Activated CD4-positive, alpha-beta T cell treated with anti-CD3 and anti-CD28 coated beads, Interleukin-2, amount 50 U/mL, for 24 hours (primary cell): ENCODE results near the gene SPDYE6.
"Not testable (repeated sequence)": the region's sequence is repeated elsewhere in the genome, so short reads cannot be mapped to it uniquely, and the experiment has no call there.

ENCODE experiments used
- DNase-seq, 2 donors: peaks; one replicate each; pipeline ENCODE4 v3.0.0-alpha.2; 2020; ENCODE audit warnings: low read depth in 1 of 2, low spot score in 1 of 2

The SPDYE6 gene

DNA sequence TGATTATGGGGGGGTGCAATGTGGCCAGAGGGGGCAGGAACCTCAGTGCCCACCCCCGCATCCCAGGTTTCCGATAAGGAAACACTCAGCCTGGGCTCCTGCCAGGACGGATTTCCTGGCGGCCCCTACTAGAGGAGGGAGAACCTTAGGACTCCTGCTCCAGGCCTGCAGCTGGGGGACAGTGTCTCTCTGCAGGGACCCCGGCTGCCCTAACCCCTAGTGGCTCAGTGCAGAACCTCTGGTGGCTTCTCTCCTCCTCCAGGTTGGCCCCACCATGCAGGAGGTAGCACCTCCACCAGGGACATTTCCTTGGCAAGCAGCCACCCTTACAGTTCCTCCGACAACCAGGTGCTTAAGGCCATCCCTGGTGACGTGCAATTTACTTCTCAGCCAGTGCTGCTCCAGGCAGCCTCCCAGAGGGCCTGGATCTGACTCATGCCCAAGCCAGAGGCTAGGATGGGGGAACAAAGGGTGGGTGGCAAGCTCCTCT, 37.7 kb downstream of the SPDYE6 start:
- no peak for DNase-seq

- DNase-seq, result no peak
Measured at GRCh38 chr7:102317231-102318059, 38.8 kb downstream of the SPDYE6 start.

GRCh38 chr7:102313997-102314780, 42.1 kb downstream of the SPDYE6 start:
- DNase-seq, result no peak

- DNase-seq, result no peak
Measured at GRCh38 chr7:102312317-102312716, 43.9 kb downstream of the SPDYE6 start.

GRCh38 chr7:102310414-102310815, 45.8 kb downstream of the SPDYE6 start:
- DNase-seq, result no peak

GRCh38 chr7:102306916-102307677, 49.1 kb downstream of the SPDYE6 start:
- no peak for DNase-seq

DNA sequence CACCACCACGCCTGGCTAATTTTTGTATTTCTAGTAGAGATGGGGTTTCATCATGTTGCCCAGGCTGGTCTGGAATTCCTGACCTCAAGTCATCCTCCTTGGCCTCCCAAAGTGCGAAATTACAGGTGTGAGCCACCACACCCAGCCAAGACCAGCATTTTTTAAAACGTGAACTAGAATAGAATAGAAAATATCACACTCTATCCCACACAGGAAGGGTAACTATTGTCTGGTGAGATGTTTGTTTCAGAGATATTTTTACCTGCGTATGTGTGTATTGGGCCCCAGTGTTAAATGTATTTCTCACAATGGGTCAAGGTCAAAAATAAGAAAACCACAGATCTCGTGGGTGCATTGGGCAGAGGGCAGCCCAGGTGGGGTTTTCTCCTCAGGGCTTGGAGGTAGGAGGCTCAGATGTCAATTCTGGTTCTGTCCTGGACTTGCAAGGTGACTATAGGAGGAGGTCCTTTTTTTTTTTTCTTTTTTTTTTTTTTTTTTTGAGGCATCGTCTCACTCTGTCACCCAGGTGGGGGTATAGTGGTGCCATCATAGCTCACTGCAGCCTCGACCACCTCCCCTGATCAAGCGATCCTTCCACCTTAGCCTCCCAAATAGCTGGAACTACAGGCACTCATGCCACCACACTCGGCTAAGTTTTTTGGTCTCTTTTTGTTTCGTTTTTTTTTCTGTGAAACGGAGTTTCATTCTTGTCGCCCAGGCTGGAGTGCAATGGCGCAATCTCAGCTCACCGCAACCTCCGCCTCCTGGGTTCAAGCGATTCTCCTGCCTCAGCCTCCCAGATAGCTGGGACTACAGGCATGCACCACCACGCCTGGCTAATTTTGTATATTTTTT, 50.6 kb downstream of the SPDYE6 start:
- DNase-seq, result no peak

GRCh38 chr7:102304668-102305067, 51.6 kb downstream of the SPDYE6 start:
- DNase-seq, result no peak

DNA sequence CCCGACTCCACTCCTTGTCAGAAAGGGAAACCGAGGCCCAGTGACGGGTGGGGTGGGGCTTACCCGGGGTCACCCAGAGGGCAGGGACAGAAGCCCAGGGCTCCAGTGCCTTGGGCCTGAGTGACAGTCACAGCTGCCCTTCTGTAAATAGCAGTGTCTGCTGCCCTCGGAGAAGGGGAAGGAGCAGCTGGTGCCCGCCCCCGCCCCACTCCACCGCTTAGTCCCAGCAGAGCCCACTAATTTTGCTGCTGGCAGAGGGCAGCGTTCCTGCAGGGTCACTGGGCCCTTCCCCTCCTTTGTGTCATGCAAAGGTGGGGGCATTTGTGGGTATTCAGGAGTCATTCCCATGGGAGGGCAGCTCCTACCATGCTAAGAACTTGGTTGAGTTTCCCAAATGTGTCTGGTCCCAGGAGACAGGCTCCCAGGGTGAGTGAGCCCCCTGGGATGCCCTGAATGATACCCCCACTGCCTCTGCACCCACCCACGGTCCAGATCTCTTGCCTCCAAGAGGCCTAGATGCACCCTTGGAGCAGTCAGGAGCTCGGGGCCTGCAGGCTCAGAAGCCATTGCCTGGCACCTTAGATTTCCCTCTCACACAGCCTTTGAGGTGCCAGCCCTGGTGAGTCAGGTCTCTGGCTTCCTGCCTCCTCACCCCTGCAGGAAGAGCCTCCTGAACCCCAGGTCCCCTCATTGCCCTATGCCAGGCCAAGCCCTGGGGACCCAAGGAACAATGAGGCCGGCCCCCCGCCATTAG, 52.4 kb downstream of the SPDYE6 start:
- DNase-seq, result no peak

- no peak for DNase-seq
Measured at GRCh38 chr7:102302025-102302424, 54.2 kb downstream of the SPDYE6 start.

DNA sequence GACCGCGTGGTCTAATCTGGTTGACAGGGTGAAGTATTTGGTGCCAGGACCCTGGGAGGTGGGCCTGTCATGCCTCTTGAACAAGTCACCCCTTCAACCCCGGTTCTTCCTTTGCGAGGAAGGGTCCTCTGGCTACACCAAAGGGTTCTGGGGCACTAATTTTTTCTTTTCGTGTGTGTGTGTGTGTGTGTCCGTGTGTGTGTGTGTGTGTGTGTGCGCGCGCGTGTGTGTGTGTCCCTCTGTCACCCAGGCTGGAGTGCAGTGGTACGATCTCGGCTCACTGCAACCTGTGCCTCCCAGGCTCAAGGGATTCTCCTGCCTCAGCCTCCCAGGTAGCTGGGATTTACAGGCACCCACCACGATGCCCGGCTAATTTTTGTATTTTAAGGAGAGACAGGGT, 54.9 kb downstream of the SPDYE6 start:
- not testable (repeated sequence) for DNase-seq

DNA sequence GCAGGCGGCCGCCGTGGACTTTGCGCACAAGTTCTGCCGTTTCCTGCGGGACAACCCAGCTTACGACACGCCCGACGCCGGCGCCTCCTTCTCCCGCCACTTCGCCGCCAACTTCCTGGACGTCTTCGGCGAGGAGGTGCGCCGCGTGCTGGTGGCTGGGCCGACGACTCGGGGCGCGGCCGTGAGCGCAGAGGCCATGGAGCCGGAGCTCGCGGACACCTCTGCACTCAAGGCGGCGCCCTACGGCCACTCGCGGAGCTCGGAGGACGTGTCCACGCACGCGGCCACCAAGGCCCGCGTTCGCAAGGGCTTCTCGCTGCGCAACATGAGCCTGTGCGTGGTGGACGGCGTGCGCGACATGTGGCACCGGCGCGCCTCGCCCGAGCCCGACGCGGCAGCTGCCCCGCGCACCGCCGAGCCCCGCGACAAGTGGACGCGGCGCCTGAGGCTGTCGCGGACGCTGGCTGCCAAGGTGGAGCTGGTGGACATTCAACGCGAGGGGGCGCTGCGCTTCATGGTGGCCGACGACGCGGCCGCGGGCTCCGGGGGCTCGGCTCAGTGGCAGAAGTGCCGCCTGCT, 55.5 kb downstream of the SPDYE6 start:
- DNase-seq, result no peak

GRCh38 chr7:102297487-102298218, 58.6 kb downstream of the SPDYE6 start:
- DNase-seq, result no peak

DNA sequence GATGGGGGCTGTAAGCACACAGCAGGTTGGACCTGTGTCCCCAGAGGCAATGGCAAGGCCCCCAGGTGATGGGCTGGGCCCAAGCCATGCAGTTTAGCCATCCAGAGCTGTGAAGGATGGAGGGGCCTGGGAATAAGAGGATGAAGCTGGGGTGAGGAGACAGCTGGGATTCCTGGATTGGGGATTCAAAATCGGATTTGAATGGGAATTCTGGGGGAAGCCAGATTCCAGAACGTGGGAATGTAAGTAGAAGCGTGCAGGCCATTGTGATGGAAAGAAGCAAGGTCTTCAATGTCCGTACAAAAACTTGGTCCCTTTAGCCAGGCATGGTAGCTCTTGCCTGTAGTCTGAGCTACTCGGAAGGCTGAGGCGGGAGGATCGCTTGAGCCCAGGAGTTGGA, 59.7 kb downstream of the SPDYE6 start:
- DNase-seq, result no peak

- no peak for DNase-seq
Measured at GRCh38 chr7:102296179-102296438, 60.1 kb downstream of the SPDYE6 start.
